ENCODE data around the gene NELFB. TPM values are rescaled to one million over a fixed set of nuclear protein-coding genes. Genes with fewer than 3 reads are reported as not detected.

The NELFB gene
- polyA plus RNA-seq, 1 experiment = 51.9 TPM

DNA sequence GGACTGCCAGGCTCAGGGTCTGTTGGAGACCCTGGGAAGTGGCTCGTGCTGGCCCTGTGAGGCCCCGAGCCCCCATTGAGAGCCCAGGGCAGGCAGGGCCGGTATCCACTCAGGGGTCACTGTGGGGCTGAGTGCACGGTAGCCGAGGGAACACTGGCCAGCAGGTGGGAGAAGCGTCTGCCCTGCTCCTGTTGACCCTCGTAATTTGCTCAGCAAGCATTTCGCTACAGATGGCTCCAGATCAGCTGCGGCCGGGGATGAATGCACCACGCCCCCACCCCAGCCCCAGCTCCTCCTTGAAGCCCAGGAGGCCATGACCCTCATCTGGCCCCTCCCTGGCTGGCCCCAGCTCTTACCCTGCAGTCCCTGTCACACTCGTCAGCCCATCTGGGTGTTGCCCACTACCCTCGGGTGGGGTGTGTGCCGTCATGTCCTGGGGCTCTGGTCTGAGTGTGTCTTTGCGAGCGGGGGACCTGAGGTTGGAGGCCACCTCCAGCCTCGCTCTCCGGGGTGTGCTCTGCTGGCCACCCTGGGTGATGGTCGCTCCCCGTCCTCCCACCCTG, 53.0 kb downstream of the NELFB start:
- no peaks in the 10 kb centered on the region for H3K27me3 ChIP-seq (ENCODE audit: control insufficient read depth, insufficient read depth, low read length)
- no peaks in the 10 kb centered on the region for H3K36me3 ChIP-seq (ENCODE audit: control insufficient read depth, insufficient read depth, low read length)
- TF ChIP-seq, protein P1, sequence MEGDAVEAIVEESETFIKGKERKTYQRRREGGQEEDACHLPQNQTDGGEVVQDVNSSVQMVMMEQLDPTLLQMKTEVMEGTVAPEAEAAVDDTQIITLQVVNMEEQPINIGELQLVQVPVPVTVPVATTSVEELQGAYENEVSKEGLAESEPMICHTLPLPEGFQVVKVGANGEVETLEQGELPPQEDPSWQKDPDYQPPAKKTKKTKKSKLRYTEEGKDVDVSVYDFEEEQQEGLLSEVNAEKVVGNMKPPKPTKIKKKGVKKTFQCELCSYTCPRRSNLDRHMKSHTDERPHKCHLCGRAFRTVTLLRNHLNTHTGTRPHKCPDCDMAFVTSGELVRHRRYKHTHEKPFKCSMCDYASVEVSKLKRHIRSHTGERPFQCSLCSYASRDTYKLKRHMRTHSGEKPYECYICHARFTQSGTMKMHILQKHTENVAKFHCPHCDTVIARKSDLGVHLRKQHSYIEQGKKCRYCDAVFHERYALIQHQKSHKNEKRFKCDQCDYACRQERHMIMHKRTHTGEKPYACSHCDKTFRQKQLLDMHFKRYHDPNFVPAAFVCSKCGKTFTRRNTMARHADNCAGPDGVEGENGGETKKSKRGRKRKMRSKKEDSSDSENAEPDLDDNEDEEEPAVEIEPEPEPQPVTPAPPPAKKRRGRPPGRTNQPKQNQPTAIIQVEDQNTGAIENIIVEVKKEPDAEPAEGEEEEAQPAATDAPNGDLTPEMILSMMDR (IDR thresholded peaks at IDR 0.05; ENCODE audit: insufficient read depth, low read depth, low read length) = no peak
- no peak for DNase-seq (ENCODE audit: low read depth)
- no peak overlapping the region for H3K4me3 ChIP-seq (ENCODE audit: low read depth, low read length)
- POLR2A ChIA-PET = no interaction called here
- CTCF ChIA-PET = interaction anchor here (1.1 to 1.4 kb wide), 3 partner anchors 10 to 22 kb away, joined by 3 read pairs; no protein-coding TSS in a partner anchor

DNA sequence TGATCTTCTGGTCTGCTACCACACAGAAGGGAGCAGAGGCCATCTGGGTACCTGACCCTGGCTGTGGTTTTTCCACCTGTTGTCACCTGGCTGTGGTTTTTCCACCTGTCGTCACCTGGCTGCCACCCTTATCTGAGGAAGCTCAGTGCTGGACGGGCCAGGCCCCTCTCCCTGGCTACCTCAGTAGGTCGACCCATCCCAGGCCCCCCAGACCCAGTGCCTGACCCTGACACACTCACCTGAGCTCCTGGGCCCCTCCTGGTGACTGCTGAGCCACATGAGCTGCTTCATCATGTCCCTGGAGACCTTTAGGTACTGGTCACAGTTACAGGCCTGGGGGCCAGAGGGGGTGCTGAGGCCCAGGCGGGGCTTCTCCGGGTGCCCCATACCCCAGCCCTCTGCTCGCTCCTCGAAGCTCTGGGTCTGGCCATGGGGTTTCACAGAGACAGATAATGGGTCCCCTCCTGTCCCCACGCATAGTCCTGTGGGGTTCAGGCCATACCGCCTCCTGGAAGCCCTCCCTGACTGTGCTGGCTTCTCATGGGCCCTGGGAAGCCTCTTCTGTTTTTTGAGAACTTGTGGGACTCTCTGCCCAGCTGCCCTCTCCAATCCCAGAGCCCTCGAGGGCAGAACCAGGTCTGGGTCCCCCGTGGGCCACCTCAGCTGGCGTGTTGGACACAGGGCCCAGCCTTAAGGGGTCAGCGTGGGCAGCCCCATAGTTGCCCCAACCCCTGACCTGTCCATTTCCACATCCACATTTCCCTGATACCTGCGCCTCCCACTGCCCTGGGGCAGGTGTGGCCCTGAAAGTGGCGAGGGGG, 54.5 kb downstream of the NELFB start:
- Histone ChIP-seq H3K4me3 (ENCODE audit: low read depth, low read length) (no peak overlapping the region), H3K36me3 (ENCODE audit: control insufficient read depth, insufficient read depth, low read length) (no peaks in the 10 kb centered on the region), H3K27me3 (ENCODE audit: control insufficient read depth, insufficient read depth, low read length) (no peaks in the 10 kb centered on the region)
- TF ChIP-seq, protein P1 (IDR thresholded peaks at IDR 0.05; ENCODE audit: insufficient read depth, low read depth, low read length) = no peak
- DNase-seq (ENCODE audit: low read depth) = no peak
- CTCF ChIA-PET = interaction anchor here (1.2 kb wide), 1 partner anchor 10 kb away, joined by 7 read pairs; no protein-coding TSS in a partner anchor
- POLR2A ChIA-PET = no interaction called here

DNA sequence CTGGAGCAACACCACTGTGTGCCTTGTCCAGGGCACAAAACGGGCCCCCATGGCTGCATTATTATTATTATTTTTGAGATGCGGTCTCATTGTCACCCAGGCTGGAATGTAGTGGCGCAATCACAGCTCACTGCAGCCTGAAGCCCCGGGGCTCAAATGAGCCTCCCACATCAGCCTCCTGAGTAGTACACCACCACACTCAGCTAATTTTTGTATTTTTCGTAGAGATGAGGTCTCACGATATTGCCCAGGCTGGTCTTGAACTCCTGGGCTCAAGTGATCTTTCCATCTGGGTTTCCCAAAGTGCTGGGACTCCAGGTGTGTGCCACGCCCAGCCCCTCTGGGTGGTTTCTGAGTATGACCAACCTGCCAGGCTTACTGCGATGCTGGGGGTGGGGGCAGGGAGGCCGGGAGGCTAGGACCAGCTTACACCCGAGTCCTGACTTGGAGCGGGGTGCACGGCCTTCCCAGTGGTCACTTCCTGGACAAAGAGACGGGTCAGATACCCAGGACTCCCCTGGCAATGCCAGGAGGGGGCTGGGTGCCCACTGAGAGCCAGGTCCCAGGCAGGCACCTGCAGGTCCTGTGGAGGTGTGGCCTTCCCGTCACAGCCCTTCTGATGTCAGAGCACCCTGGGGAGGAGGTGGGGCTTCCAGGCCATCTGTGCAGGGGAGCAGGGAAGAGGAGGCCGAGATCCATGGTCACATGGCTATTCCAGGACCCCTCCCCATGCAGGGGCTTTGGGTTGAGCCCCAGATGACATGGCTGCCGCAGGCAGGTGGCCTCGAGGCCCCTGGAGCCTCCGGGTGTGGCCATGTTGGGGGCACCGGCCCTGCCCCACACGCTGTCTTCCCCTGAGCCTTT, 55.3 kb downstream of the NELFB start:
- DNase-seq (ENCODE audit: low read depth) = no peak
- Histone ChIP-seq H3K4me3 (ENCODE audit: low read depth, low read length) (no peak overlapping the region), H3K36me3 (ENCODE audit: control insufficient read depth, insufficient read depth, low read length) (no peaks in the 10 kb centered on the region), H3K27me3 (ENCODE audit: control insufficient read depth, insufficient read depth, low read length) (no peaks in the 10 kb centered on the region)
- CTCF ChIA-PET = interaction anchor here (1.2 kb wide), 1 partner anchor 9 kb away, joined by 7 read pairs; no protein-coding TSS in a partner anchor
- POLR2A ChIA-PET = interaction anchor here (0.5 kb wide), 1 partner anchor 240 kb away, joined by 6 read pairs; no protein-coding TSS in a partner anchor
- TF ChIP-seq, protein P1 (IDR thresholded peaks at IDR 0.05; ENCODE audit: insufficient read depth, low read depth, low read length) = no peak

DNA sequence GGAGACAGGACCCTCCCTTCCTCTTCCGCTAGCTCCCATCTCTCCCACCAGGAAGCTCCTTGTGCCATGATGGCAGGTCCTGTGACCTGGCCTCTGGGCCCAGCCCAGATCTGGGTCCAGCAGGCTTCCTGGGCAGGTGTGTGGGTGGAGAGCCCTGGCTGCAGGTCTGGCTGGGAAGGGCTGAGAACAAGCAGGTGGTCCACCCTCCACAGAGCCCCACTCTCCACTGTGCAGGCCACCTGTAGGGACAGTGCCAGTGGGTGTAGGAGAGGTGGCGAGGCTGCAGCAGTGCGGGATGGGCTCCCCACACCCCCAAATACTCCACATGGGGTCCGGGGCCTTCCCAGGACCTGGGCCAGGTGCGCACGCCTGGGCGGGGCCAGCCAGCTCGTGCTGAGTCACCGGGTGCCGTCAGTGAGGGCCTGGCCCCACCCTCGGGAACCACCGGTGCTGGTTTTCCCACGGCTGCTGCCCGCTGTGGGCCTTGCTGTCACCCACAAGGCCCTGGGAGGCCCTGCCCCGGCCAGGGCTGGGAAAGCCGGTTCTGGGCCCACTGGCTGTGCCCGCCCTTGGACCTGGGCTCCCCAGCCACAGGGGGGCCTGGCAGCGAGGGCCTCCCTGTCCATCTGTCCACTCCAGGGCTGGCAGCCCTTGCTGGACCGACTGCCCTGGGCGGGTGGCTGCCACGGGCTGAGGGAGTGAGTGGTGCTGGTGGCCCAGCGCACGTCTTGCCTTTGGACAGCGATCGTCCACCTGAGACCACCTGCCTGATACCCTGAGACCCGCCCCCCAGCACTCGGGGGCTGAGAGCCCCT, 56.3 kb downstream of the NELFB start:
- H3K27me3 ChIP-seq (ENCODE audit: control insufficient read depth, insufficient read depth, low read length) = no peaks in the 10 kb centered on the region
- ChIA-PET CTCF (no interaction called here), POLR2A (interaction anchor here (0.5 kb wide), 1 partner anchor 241 kb away, joined by 6 read pairs; no protein-coding TSS in a partner anchor)
- H3K4me3 ChIP-seq (ENCODE audit: low read depth, low read length) = no peak overlapping the region
- TF ChIP-seq, protein P1 (IDR thresholded peaks at IDR 0.05; ENCODE audit: insufficient read depth, low read depth, low read length) = no peak
- no peak for DNase-seq (ENCODE audit: low read depth)
- no peaks in the 10 kb centered on the region for H3K36me3 ChIP-seq (ENCODE audit: control insufficient read depth, insufficient read depth, low read length)
